Activated CD4-positive, alpha-beta T cell treated with anti-CD3 and anti-CD28 coated beads for 48 hours (primary cell): ENCODE results near the gene FGF9.

ENCODE experiments used
- DNase-seq: peaks from one replicate; pipeline ENCODE4 v3.0.0-alpha.2; 2020

The FGF9 gene

GRCh38 chr13:21675095-21675991 is 4.5 kb downstream of the FGF9 start:
- peak; percentile 47 for DNase-seq

- peak; percentile 27 for DNase-seq
Measured at GRCh38 chr13:21676611-21677021, 5.7 kb downstream of the FGF9 start.

DNA sequence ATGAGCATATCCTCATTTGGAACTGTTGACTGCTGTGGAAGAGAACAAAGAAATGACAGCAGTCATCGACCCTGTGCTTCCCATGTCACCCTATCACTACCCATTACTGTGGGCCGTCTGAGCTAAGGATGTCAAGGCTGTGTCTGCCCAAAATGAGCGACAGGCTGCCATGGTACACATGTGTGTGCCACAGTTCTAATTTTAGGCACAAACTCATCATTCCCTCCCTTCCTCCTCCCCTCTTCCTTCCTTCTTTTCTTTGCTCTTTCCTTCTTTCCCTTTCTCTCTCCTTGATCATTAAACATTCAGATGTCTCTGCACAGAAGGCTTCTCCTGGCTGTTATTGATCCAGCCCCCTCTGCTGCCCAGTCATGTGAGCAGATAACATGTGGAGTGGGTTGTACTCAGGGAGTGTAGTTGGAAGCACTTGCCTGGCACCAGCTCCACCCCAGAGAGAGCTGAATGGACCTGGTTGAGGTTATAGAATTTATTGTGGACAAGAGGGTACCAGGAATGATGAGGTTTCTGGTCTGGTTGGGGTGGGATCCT is 6.3 kb downstream of the FGF9 start:
- DNase-seq: no peak

GRCh38 chr13:21683034-21683733 is 12.3 kb downstream of the FGF9 start:
- no peak for DNase-seq

- no peak for DNase-seq
Measured at GRCh38 chr13:21684576-21684975, 13.7 kb downstream of the FGF9 start.

DNA sequence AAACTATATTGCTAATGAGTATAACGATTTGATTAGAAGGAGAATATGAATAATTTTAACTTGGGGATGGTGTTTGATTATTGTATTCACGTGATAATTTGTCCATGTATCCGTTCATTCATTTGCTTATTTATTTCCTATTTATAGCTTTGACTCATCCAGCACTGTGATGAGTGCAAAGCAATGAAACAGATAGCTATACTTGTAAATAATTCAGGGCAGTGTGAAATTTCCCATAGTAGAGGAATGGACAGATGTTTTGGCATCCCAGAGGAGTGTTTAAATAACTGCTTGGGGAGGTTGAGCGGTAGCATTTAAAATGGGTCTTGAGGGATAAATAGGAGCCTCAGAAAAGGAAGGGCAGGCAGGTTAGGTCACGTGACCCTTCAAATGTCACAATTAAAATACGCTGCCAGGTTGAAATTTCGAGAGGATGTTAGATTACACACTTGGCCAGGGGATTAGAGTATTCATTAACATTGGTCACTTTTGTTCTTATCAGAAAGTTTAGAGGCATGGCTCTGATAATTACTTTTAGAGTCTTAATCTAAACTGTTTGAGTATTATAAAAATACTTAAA is 14.7 kb downstream of the FGF9 start:
- DNase-seq: no peak

DNA sequence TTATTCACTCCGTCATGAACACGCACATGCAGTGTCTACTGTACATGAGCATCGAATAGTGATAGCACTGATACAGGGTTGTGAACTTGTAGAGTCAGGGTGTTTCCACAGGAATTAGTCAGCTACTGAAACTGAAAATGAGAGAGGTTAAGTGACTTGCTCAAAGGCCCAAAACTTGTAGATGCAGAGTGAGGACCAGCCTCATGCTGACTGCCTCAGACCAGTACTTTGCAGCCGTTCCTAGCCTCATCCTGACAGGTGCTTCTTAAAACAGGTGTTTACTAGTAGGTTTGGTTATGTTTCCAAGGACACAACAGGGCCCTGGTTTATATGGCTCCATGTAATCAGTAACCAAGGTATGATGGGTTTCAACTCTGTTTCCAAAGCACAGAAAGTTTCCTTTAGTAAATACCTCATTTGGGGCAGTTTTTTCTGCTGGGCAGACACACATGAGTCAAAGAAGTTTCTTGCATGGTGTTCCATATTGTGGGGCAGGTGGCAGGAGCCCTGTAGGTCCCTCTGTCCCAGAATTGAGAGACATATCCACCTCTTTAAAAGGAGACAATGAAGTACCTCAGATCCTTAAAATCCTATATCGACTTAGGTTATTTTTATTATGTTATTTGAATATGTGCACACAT is 16.0 kb downstream of the FGF9 start:
- peak; percentile 39 for DNase-seq

GRCh38 chr13:21688056-21688455 is 17.2 kb downstream of the FGF9 start:
- no peak for DNase-seq

- no peak for DNase-seq
Measured at GRCh38 chr13:21689097-21689496, 18.2 kb downstream of the FGF9 start.

GRCh38 chr13:21690955-21691354 is 20.1 kb downstream of the FGF9 start:
- no peak for DNase-seq

- no peak for DNase-seq
Measured at GRCh38 chr13:21691500-21691899, 20.6 kb downstream of the FGF9 start.

- DNase-seq: no peak
Measured at GRCh38 chr13:21691928-21692327, 21.1 kb downstream of the FGF9 start.

GRCh38 chr13:21694831-21695230 is 24.0 kb downstream of the FGF9 start:
- no peak for DNase-seq

DNA sequence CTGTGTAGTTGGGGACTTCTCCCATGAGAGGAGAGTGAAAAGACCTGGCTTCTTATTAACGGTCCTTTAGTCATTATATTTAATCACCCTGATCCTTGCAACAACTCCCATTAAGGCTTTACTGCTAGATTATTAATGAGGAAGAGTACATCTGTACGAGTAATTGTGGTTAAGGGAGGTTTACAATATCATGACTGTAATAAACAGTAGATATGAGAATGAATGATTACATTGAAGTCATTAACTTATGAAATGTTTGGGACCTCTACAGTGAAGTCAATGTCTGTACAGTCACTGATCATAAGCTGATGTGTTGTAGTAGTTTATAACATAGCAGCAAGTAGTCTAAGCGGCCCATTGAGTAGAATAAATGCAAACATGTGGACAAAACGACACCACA is 24.7 kb downstream of the FGF9 start:
- DNase-seq: no peak

DNA sequence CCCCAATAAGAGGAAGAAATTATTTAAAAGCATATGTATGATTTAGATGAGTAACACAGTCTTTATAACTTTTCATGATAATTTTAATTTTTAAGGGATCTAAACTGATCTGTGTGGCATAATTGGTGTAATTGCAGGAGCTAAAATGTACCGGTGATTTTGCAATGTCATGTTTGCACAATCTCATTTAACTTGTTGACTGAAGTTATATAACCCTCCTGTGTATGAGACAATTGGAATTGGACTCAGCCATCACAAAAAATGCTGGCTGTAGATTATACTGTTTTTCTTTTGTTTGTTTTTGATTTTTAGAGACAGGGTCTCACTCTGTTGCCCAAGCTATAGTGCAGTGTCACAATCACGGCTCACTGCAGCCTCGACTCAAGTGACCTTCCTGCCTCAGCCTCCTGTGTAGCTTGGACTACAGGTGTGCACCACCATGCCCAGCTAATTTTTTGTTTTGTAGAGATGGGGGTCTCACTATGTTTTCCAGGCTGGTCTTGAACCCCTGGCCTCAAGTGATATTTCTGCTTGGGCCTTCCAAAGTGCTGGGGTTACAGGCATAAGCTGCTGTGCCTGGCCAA is 26.1 kb downstream of the FGF9 start:
- DNase-seq: no peak

- DNase-seq: no peak
Measured at GRCh38 chr13:21698817-21699679, 28.2 kb downstream of the FGF9 start.

GRCh38 chr13:21701460-21701859 is 30.6 kb downstream of the FGF9 start:
- no peak for DNase-seq

- DNase-seq: no peak
Measured at GRCh38 chr13:21703846-21704245, 33.0 kb downstream of the FGF9 start.

- DNase-seq: no peak
Measured at GRCh38 chr13:21707586-21707985, 36.7 kb downstream of the FGF9 start.

GRCh38 chr13:21709697-21710096 is 38.8 kb downstream of the FGF9 start:
- DNase-seq: no peak

DNA sequence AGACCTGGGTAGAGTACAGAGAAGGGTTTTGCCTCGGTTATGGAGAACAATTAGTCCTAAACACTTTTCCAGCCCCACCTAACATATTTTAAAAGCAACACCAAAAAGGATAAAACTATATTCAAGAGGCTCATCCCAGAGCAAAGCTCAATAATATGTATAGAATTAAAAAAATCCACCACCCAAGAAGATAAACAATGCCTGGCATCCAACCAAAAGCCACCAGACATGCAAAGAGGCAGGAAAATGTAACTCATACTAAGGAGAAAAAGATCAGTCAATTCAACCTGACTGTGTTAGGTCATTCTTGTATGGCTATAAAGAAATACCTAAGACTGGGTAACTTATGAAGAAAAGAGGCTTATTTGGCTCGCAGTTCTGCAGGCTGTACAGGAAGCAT is 39.3 kb downstream of the FGF9 start:
- DNase-seq: no peak

DNA sequence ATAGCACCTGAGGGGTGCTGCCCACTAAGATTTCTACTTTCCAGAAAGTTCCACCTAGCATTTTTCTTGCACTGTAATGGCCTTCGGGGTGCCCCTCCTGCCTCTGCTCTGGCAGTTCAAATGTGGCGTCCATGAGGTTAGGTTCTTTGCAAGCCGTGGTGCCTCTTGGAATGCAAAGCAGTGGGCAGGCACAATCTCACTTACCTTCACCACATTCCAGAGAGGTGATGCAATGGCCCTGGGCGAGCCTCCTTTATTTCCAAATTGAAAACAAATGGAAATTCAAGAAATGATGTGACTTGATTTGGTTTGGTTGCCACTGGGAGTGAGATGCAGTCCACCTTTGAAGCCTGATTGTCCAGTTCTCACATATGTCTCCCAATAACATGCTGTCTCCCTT is 46.9 kb downstream of the FGF9 start:
- DNase-seq: no peak
